ENCODE data around the gene PCA3. TPM values are rescaled to one million over a fixed set of nuclear protein-coding genes. Genes with fewer than 3 reads are reported as not detected.
"Not testable (repeated sequence)": the region's sequence is repeated elsewhere in the genome, so short reads cannot be mapped to it uniquely, and the experiment has no call there.

Gene PCA3
- polyA plus RNA-seq, 2 of the 4 experiments (the other 2 are of a cell fraction): not detected

DNA sequence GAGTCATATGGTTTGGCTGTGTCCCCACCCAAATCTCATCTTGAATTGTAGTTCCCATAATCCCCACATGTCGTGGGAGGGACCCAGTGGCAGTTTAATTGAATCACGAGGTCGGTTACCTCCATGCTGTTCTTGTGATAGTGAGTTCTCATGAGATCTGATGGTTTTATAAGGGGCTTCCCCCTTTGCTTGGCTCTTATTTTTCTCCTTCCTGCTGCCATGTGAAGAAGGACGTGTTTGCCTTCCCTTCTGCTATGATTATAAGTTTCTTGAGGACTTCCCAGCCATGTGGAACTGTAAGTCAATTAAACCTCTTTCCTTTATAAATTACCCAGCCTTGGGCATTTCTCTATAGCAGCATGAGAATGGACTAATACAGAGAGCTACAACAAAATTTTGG lies 21.3 kb upstream of the PCA3 start:
- CTCF ChIA-PET: interaction anchor here (0.7 kb wide), 1 partner anchor 680 kb away, joined by 3 read pairs; no protein-coding TSS in a partner anchor
- H3K9me3 ChIP-seq: peaks cover 14% of the 10 kb centered on the region; the same call in 2 of the 3 replicates
- ATAC-seq; H3K4me2 ChIP-seq; DNase-seq (ENCODE audit: low read depth in 1 of 2, low spot score in 1 of 2); FAIRE-seq; H3K4me1 ChIP-seq; POLR2A ChIA-PET; H3K27ac ChIP-seq; H3K4me3 ChIP-seq: not testable (repeated sequence)
- WGBS (ENCODE audit: missing lambda C conversion rate): under 1% methylated on average over 4 of the region's 4 CpGs

DNA sequence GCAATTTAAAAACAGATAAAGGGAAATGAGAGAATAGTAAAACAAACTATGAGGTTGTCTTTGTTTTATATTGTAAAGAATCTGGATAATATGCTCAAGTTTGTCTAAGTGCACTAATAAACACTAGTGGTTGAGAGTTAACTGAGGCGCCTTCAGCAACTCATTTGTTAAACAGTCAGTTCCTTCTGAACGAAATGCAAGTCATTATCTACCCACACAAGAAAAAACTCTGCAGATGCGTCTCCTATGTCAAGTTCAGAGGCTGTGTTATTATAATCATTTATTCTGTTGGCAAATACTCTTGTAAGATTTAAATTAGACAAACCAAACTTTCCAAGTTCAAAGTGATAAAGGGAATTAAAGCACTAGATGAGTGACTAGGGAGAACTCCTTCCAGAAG lies 20.3 kb upstream of the PCA3 start:
- Histone ChIP-seq H3K4me1 (no peaks in the 10 kb centered on the region), H3K4me2 (no peak overlapping the region), H3K27ac (no peak overlapping the region), H3K4me3 (no peak overlapping the region), H3K9me3 (peaks cover 14% of the 10 kb centered on the region; the same call in 2 of the 3 replicates)
- TF ChIP-seq HOXB5 (CRISPR knock-in tag; IDR thresholded peaks at IDR 0.05) (no peak), GATA3 (IDR thresholded peaks at IDR 0.05; ENCODE audit: borderline replicate concordance) (no peak), TP53 (CRISPR knock-in tag; IDR thresholded peaks at IDR 0.05) (no peak), FOSB (CRISPR knock-in tag; IDR thresholded peaks at IDR 0.05) (no peak), FOSL2 (IDR thresholded peaks at IDR 0.05) (no peak), FOSL2 (CRISPR knock-in tag; IDR thresholded peaks at IDR 0.05) (no peak), ZFP36 (IDR thresholded peaks at IDR 0.05; ENCODE audit: borderline replicate concordance, partially characterized antibody) (no peak), KDM5A (IDR thresholded peaks at IDR 0.05) (no peak), PHF8 (IDR thresholded peaks at IDR 0.05; ENCODE audit: borderline replicate concordance, low read depth) (no peak), HOXB13 (CRISPR knock-in tag; IDR thresholded peaks at IDR 0.05; ENCODE audit: low read depth) (no peak), MAZ (IDR thresholded peaks at IDR 0.05; ENCODE audit: borderline replicate concordance, low read depth, low read length) (no peak), ESRRA (IDR thresholded peaks at IDR 0.05; ENCODE audit: borderline replicate concordance, low read length) (no peak), JUNB (IDR thresholded peaks at IDR 0.05) (no peak), CHD2 (IDR thresholded peaks at IDR 0.05; ENCODE audit: low read length, partially characterized antibody) (no peak)
- TF ChIP-seq, protein P1, sequence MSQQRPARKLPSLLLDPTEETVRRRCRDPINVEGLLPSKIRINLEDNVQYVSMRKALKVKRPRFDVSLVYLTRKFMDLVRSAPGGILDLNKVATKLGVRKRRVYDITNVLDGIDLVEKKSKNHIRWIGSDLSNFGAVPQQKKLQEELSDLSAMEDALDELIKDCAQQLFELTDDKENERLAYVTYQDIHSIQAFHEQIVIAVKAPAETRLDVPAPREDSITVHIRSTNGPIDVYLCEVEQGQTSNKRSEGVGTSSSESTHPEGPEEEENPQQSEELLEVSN (IDR thresholded peaks at IDR 0.05; ENCODE audit: borderline replicate concordance, low read depth): no peak
- TF ChIP-seq, protein P2, sequence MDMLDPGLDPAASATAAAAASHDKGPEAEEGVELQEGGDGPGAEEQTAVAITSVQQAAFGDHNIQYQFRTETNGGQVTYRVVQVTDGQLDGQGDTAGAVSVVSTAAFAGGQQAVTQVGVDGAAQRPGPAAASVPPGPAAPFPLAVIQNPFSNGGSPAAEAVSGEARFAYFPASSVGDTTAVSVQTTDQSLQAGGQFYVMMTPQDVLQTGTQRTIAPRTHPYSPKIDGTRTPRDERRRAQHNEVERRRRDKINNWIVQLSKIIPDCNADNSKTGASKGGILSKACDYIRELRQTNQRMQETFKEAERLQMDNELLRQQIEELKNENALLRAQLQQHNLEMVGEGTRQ (IDR thresholded peaks at IDR 0.05): no peak
- TF ChIP-seq, protein P3, sequence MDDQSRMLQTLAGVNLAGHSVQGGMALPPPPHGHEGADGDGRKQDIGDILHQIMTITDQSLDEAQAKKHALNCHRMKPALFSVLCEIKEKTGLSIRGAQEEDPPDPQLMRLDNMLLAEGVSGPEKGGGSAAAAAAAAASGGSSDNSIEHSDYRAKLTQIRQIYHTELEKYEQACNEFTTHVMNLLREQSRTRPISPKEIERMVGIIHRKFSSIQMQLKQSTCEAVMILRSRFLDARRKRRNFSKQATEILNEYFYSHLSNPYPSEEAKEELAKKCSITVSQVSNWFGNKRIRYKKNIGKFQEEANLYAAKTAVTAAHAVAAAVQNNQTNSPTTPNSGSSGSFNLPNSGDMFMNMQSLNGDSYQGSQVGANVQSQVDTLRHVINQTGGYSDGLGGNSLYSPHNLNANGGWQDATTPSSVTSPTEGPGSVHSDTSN (IDR thresholded peaks at IDR 0.05): no peak
- 12% methylated on average over 3 of the region's 3 CpGs for WGBS (ENCODE audit: missing lambda C conversion rate)
- ChIA-PET CTCF (no interaction called here), POLR2A (no interaction called here)
- ATAC-seq (no peak), FAIRE-seq (no peak), DNase-seq (ENCODE audit: low read depth in 1 of 2, low spot score in 1 of 2) (no peak)

DNA sequence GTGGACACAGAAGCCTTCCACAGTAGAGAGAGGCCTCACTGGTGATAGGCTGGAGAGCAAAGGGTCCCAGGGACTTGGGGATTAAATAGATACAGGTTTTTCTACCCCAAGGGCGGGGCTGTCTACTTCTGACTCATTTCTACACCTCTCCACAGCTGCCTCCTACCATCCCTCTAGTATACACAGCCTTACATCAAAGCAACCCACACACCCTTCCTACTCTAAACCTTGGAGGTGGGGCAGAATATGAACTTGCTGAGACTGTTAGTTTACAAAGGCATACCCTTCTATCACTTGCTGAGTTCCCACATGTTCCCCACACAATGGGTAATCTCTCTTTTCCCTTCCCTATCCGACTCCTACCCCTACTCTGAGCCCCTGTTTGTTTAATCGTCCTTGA lies 19.9 kb upstream of the PCA3 start:
- Histone ChIP-seq H3K9me3 (peaks cover 14% of the 10 kb centered on the region; the same call in 2 of the 3 replicates), H3K4me3 (no peak overlapping the region), H3K4me2 (no peak overlapping the region), H3K4me1 (no peaks in the 10 kb centered on the region), H3K27ac (no peak overlapping the region)
- no peak for DNase-seq (ENCODE audit: low read depth in 1 of 2, low spot score in 1 of 2)
- CTCF ChIA-PET: no interaction called here
- no peak for TF ChIP-seq POLR2A (IDR thresholded peaks at IDR 0.05; ENCODE audit: low read length)
- no peak for TF ChIP-seq NPAS2 (CRISPR knock-in tag; IDR thresholded peaks at IDR 0.05; ENCODE audit: borderline replicate concordance)
- no peak for TF ChIP-seq RAD21 (conservative IDR thresholded peaks at IDR 0.05 in 1 of 2, IDR thresholded peaks at IDR 0.05 in 1 of 2)
- TF ChIP-seq FOSB (CRISPR knock-in tag; IDR thresholded peaks at IDR 0.05): no peak
- TF ChIP-seq CBX8 (IDR thresholded peaks at IDR 0.05): no peak
- no peak for TF ChIP-seq JUNB (IDR thresholded peaks at IDR 0.05)
- TF ChIP-seq BHLHE40 (IDR thresholded peaks at IDR 0.05; ENCODE audit: low read depth, low read length): no peak
- no peak for TF ChIP-seq ZC3H11A (IDR thresholded peaks at IDR 0.05)
- no peak for TF ChIP-seq RFX5 (IDR thresholded peaks at IDR 0.05)
- no peak for TF ChIP-seq ESRRA (IDR thresholded peaks at IDR 0.05; ENCODE audit: borderline replicate concordance, low read length)
- no peak for TF ChIP-seq GATA3 (IDR thresholded peaks at IDR 0.05; ENCODE audit: borderline replicate concordance)
- no peak for TF ChIP-seq FOXS1 (CRISPR knock-in tag; IDR thresholded peaks at IDR 0.05)
- no peak for TF ChIP-seq KDM5A (IDR thresholded peaks at IDR 0.05)
- TF ChIP-seq, protein P4, sequence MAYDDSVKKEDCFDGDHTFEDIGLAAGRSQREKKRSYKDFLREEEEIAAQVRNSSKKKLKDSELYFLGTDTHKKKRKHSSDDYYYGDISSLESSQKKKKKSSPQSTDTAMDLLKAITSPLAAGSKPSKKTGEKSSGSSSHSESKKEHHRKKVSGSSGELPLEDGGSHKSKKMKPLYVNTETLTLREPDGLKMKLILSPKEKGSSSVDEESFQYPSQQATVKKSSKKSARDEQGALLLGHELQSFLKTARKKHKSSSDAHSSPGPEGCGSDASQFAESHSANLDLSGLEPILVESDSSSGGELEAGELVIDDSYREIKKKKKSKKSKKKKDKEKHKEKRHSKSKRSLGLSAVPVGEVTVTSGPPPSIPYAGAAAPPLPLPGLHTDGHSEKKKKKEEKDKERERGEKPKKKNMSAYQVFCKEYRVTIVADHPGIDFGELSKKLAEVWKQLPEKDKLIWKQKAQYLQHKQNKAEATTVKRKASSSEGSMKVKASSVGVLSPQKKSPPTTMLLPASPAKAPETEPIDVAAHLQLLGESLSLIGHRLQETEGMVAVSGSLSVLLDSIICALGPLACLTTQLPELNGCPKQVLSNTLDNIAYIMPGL (CRISPR knock-in tag; IDR thresholded peaks at IDR 0.05; ENCODE audit: borderline replicate concordance): no peak
- no peak for TF ChIP-seq CHD4 (IDR thresholded peaks at IDR 0.05; ENCODE audit: borderline replicate concordance)
- no peak for TF ChIP-seq RCOR1 (IDR thresholded peaks at IDR 0.05; ENCODE audit: low read depth, low read length)
- TF ChIP-seq, protein P5, sequence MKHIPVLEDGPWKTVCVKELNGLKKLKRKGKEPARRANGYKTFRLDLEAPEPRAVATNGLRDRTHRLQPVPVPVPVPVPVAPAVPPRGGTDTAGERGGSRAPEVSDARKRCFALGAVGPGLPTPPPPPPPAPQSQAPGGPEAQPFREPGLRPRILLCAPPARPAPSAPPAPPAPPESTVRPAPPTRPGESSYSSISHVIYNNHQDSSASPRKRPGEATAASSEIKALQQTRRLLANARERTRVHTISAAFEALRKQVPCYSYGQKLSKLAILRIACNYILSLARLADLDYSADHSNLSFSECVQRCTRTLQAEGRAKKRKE (CRISPR knock-in tag; IDR thresholded peaks at IDR 0.05; ENCODE audit: low read depth): no peak
- no peak for TF ChIP-seq ZSCAN20 (CRISPR knock-in tag; IDR thresholded peaks at IDR 0.05)
- no peak for TF ChIP-seq ZFP36 (IDR thresholded peaks at IDR 0.05; ENCODE audit: borderline replicate concordance, partially characterized antibody)
- FAIRE-seq: no peak
- POLR2A ChIA-PET: no interaction called here
- 5% methylated on average over 3 of the region's 3 CpGs for WGBS (ENCODE audit: missing lambda C conversion rate)
- no peak for ATAC-seq
